Hepatocyte (in vitro differentiated cells): Measurements from ENCODE around the gene ETV7.

Source experiments
- EZH2 ChIP-seq: fragments of 200-600 bp; sonication (generic); IDR thresholded peaks from 2 replicates; pipeline ENCODE4 v1.6.1; 2016; ENCODE audit warnings: antibody characterized with exemption, mild to moderate bottlenecking, borderline replicate concordance
- EZH2phosphoT487 ChIP-seq: fragments of 200-600 bp; sonication (generic); IDR thresholded peaks from one replicate; pipeline ENCODE4 v1.6.1; 2018; ENCODE audit warnings: antibody characterized with exemption, mild to moderate bottlenecking, low read depth, moderate library complexity; ENCODE audit not compliant: unreplicated experiment, severe bottlenecking
- TF ChIP-seq, protein P1 (sequence below): fragments of 200-600 bp; sonication (generic); IDR thresholded peaks from 2 replicates; pipeline ENCODE4 v1.5.1; 2016; ENCODE audit warnings: antibody characterized with exemption, mild to moderate bottlenecking; ENCODE audit not compliant: poor library complexity

DNA sequence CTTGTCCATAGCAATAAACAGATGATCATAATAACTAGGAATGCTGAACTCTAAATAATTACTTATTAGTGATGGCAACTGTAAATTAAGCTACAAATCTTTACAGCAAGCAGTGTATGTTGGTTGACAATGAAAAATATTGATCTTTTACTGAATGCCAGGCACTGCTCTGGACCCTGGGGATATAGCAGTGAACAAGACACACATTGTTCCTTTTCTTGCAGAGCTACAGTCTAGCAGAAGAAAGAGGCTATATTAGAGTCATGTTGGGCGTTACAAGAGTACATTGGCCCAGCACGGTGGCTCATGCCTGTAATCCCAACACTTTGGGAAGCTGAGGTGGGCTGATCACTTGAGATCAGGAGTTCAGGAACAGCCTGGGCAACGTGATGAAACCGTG is 43.7 kb upstream of the ETV7 start:
- TF ChIP-seq, protein P1, sequence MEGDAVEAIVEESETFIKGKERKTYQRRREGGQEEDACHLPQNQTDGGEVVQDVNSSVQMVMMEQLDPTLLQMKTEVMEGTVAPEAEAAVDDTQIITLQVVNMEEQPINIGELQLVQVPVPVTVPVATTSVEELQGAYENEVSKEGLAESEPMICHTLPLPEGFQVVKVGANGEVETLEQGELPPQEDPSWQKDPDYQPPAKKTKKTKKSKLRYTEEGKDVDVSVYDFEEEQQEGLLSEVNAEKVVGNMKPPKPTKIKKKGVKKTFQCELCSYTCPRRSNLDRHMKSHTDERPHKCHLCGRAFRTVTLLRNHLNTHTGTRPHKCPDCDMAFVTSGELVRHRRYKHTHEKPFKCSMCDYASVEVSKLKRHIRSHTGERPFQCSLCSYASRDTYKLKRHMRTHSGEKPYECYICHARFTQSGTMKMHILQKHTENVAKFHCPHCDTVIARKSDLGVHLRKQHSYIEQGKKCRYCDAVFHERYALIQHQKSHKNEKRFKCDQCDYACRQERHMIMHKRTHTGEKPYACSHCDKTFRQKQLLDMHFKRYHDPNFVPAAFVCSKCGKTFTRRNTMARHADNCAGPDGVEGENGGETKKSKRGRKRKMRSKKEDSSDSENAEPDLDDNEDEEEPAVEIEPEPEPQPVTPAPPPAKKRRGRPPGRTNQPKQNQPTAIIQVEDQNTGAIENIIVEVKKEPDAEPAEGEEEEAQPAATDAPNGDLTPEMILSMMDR, result no peak
- TF ChIP-seq EZH2phosphoT487 (no peak), EZH2 (no peak)
